ENCODE data around the gene ZMYM2. TPM values are rescaled to one million over a fixed set of nuclear protein-coding genes. Genes with fewer than 3 reads are reported as not detected.

The ZMYM2 gene
- total RNA-seq, 1 experiment from 2014 or later: 91.1 TPM

DNA sequence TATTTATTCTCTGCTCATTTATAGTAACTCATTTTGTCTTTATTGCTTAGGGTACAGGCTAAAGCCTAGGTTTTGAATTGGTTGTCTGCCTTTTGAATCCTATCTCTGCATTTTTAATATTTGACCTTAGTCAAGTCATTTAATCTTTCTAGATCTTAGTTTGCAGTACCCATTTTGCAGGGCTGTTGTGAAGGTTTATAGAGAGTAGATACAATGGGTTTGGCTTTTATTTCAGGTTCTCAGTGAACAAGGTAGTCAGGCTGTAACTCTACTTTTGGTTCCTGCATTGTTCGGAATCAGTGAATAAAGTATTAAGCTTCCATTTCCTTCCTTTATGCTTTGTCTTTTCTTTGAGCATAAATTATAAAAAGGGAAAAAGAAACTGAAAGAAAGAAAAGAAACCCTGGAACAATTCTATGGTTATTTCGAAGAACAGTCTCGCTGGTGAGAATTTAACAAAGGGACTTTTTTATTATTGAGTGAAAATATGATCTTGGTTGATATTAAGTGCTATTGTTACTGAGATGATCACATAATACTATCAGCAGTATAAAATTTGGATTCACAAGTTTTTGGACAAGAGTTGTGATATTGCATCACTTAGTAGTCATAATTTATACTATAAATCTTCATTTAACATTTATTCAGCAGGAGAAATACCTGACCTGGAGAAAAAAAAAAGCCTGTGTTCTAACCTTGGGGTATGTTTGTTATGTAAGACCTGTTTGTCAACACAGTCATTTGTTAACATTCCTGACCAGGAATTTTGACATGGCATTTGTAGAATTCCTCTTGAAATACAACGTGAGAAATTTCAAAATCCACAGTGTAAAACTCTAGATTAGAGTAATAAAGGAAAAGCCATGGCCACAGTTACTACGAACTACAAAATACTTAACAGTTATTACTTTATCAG, 91.3 kb downstream of the ZMYM2 start:
- intact Hi-C loops (cut with micrococcal nuclease; ENCODE audit: unreplicated experiment): no loop called here

DNA sequence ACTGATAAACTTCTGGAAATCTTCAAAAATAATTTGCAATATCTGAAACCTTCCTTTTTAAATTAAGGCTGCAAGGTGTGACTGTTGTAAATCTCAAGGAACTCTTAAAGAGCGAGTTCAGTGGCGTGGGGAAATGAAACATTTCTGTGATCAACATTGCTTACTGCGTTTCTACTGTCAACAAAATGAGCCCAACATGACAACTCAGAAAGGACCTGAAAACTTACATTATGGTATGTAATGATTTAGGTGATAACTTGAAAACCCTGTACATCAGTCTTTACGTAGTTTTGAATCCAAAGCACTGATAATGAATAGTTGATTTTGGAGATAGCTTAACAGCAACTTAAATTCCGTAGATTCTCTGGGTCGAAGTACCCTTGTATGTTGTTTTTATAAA, 92.8 kb downstream of the ZMYM2 start:
- Histone ChIP-seq H3K27me3 (replicated peaks; ENCODE audit: control insufficient read depth, insufficient read depth, low read length) (no peaks in the 10 kb centered on the region), H3K4me1 (peaks cover 23% of the 10 kb centered on the region), H3K36me3 (ENCODE audit: control insufficient read depth, insufficient read depth, low read length) (peaks cover 1% of the 10 kb centered on the region), H3K4me3 (ENCODE audit: low read depth, low read length) (no peak overlapping the region), H3K9me3 (no peaks in the 10 kb centered on the region)
- Mint-ChIP-seq H3K4me1 (ENCODE audit: low read depth, unreplicated experiment) (peaks cover 16% of the 10 kb centered on the region), H3K36me3 (ENCODE audit: insufficient read depth, unreplicated experiment) (peaks cover 66% of the 10 kb centered on the region), H3K27me3 (ENCODE audit: insufficient read depth, unreplicated experiment) (no peaks in the 10 kb centered on the region), H3K4me3 (ENCODE audit: unreplicated experiment) (no peak overlapping the region), H3K9me3 (ENCODE audit: unreplicated experiment) (no peaks in the 10 kb centered on the region), H3K27ac (ENCODE audit: unreplicated experiment) (peak overlapping the region; percentile 9)
- TF ChIP-seq, protein P1, sequence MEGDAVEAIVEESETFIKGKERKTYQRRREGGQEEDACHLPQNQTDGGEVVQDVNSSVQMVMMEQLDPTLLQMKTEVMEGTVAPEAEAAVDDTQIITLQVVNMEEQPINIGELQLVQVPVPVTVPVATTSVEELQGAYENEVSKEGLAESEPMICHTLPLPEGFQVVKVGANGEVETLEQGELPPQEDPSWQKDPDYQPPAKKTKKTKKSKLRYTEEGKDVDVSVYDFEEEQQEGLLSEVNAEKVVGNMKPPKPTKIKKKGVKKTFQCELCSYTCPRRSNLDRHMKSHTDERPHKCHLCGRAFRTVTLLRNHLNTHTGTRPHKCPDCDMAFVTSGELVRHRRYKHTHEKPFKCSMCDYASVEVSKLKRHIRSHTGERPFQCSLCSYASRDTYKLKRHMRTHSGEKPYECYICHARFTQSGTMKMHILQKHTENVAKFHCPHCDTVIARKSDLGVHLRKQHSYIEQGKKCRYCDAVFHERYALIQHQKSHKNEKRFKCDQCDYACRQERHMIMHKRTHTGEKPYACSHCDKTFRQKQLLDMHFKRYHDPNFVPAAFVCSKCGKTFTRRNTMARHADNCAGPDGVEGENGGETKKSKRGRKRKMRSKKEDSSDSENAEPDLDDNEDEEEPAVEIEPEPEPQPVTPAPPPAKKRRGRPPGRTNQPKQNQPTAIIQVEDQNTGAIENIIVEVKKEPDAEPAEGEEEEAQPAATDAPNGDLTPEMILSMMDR (IDR thresholded peaks at IDR 0.05; ENCODE audit: insufficient read depth in 1 of 2, low read depth in 1 of 2, low read length in 1 of 2, severe bottlenecking in 1 of 2, unreplicated experiment in 1 of 2): no peak
- BruUV-seq (replicated peaks): no TSS peak
- POLR2A ChIA-PET: no interaction called here
- no peak for DNase-seq
- CTCF ChIA-PET: no interaction called here
- intact Hi-C loops (cut with micrococcal nuclease; ENCODE audit: unreplicated experiment): no loop called here

More for the DNA sequence above, 91.3 kb downstream of the ZMYM2 start:
- H3K36me3 Mint-ChIP-seq (ENCODE audit: insufficient read depth, unreplicated experiment): peaks cover 56% of the 10 kb centered on the region
- no TSS peak for BruUV-seq (replicated peaks)
- Histone ChIP-seq H3K9me3 (no peaks in the 10 kb centered on the region), H3K36me3 (ENCODE audit: control insufficient read depth, insufficient read depth, low read length) (no peaks in the 10 kb centered on the region; the same call in none of the 2 replicates), H3K4me1 (peaks cover 23% of the 10 kb centered on the region), H3K27me3 (replicated peaks; ENCODE audit: control insufficient read depth, insufficient read depth, low read length) (no peaks in the 10 kb centered on the region), H3K4me3 (ENCODE audit: low read depth, low read length) (no peak overlapping the region)
- DNase-seq: peak in 1 of 2 experiments; percentile 16
- POLR2A ChIA-PET: no interaction called here
- no peaks in the 10 kb centered on the region for H3K9me3 Mint-ChIP-seq (ENCODE audit: unreplicated experiment)
- no peak overlapping the region for H3K27ac Mint-ChIP-seq (ENCODE audit: unreplicated experiment)
- H3K4me1 Mint-ChIP-seq (ENCODE audit: low read depth, unreplicated experiment): peaks cover 16% of the 10 kb centered on the region
- CTCF ChIA-PET: no interaction called here
- TF ChIP-seq, protein P1 (IDR thresholded peaks at IDR 0.05; ENCODE audit: insufficient read depth in 1 of 2, low read depth in 1 of 2, low read length in 1 of 2, severe bottlenecking in 1 of 2, unreplicated experiment in 1 of 2): no peak
- no peak overlapping the region for H3K4me3 Mint-ChIP-seq (ENCODE audit: unreplicated experiment)
- no peaks in the 10 kb centered on the region for H3K27me3 Mint-ChIP-seq (ENCODE audit: insufficient read depth, unreplicated experiment)

DNA sequence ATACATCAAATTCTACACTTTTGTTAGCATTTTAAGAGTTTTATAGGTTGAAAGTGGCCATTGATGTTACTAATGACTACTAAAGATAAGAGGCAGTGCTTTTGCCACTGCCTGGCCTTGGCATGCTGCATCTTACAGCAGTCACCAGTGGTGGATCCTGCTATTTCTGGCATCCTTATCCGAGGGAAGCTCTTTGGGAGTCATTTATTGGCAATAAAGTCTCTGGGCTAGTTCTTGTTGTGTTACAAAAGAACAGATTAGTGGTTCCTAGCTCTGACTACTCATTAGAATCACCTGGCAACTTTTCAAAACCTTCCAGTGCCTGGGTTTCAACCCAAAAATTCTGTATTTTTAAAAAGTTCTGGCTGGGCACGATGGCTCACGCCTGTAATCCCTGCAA, 94.5 kb downstream of the ZMYM2 start:
- Histone ChIP-seq H3K4me1 (peaks cover 23% of the 10 kb centered on the region), H3K27me3 (replicated peaks; ENCODE audit: control insufficient read depth, insufficient read depth, low read length) (no peaks in the 10 kb centered on the region), H3K9me3 (no peaks in the 10 kb centered on the region), H3K36me3 (ENCODE audit: control insufficient read depth, insufficient read depth, low read length) (peaks cover 1% of the 10 kb centered on the region), H3K4me3 (ENCODE audit: low read depth, low read length) (no peak overlapping the region)
- H3K27ac Mint-ChIP-seq (ENCODE audit: unreplicated experiment): no peak overlapping the region
- CTCF ChIA-PET: no interaction called here
- TF ChIP-seq, protein P1 (IDR thresholded peaks at IDR 0.05; ENCODE audit: insufficient read depth in 1 of 2, low read depth in 1 of 2, low read length in 1 of 2, severe bottlenecking in 1 of 2, unreplicated experiment in 1 of 2): no peak
- peaks cover 71% of the 10 kb centered on the region for H3K36me3 Mint-ChIP-seq (ENCODE audit: insufficient read depth, unreplicated experiment)
- no peaks in the 10 kb centered on the region for H3K27me3 Mint-ChIP-seq (ENCODE audit: insufficient read depth, unreplicated experiment)
- BruUV-seq (replicated peaks): no TSS peak
- POLR2A ChIA-PET: no interaction called here
- H3K4me1 Mint-ChIP-seq (ENCODE audit: low read depth, unreplicated experiment): peaks cover 16% of the 10 kb centered on the region
- no peak for DNase-seq
- intact Hi-C loops (cut with micrococcal nuclease; ENCODE audit: unreplicated experiment): no loop called here
- no peaks in the 10 kb centered on the region for H3K9me3 Mint-ChIP-seq (ENCODE audit: unreplicated experiment)
- no peak overlapping the region for H3K4me3 Mint-ChIP-seq (ENCODE audit: unreplicated experiment)

Data from Caco-2 (cell line).